ENCODE data around the gene MYL3.

The MYL3 gene

GRCh38 chr3:46849686-46850467, 13.4 kb downstream of the MYL3 start:
- peak; percentile 26 for DNase-seq

DNA sequence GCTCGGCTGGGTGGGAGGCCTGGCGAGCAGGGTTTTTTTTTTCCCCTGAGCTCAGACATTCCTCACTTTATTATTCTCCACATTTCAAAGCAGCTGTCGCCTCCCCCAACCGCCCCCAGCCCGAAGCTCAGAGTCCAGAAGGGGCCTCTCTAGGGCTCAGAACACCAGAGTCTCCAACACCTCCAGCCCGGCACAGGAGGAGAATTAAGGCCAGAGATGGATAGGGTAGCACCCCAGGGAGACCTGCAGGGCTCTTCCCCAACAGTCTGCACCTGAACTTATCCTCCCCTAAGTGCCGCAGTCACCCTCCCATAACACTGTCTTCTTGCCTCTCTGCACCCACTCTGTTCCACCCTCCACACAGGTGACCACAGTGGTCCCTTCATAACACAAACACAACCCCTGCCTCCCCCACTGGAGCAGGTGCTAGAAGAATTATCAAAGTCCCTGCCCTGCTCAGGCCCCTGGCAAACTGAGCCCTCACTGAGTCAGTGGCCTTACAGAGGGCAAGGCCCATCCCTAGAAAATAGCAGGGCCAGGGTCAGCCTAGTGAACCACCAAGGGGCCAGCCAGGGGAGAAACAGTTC, 14.1 kb downstream of the MYL3 start:
- peak; percentile 39 for DNase-seq

- peak; percentile 39 for DNase-seq
Observed at GRCh38 chr3:46848271-46849044, 14.8 kb downstream of the MYL3 start.

- no peak for DNase-seq
Observed at GRCh38 chr3:46847744-46848143, 15.5 kb downstream of the MYL3 start.

GRCh38 chr3:46846624-46847542, 16.4 kb downstream of the MYL3 start:
- DNase-seq: peak; percentile 18

DNA sequence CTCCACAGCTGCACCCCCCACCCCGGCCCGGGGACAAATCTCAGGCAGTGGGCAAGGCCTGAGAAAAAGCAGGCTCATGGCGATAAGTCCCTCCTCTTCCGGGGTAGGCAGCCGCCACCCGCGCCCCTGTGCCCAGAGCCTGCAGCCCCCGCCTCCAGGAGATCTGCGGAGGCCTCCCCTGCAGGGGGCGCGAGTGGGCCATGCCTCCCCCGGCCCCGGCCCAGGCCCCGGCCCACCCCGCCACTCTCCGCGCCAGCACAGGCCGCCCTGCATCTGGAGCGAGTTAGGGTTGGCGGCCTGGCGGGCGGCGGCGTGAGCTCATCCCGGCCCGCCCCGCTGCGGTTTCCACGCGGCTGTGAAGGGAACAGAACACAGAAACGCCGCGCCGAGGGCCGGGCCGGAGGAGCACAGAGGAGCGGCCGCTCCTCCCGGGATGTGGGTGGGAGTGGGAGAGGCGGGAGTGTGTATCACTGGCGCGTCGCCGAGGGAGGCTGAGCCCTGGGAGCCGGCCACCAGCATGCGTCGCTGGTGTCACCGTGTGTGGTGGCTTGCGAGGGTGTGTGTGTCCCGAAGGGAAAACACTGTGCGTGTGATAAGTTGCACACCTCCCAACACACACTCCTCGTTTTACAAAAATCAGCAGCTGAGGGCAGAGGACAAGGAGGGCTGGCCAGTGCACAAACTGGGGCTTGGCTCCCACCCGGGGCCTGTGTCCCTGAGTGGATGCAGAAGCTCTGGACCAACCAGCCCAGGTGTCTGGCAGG, 17.2 kb downstream of the MYL3 start:
- peak; percentile 90 for DNase-seq

- DNase-seq: peak; percentile 92
Observed at GRCh38 chr3:46845397-46845859, 17.8 kb downstream of the MYL3 start.

DNA sequence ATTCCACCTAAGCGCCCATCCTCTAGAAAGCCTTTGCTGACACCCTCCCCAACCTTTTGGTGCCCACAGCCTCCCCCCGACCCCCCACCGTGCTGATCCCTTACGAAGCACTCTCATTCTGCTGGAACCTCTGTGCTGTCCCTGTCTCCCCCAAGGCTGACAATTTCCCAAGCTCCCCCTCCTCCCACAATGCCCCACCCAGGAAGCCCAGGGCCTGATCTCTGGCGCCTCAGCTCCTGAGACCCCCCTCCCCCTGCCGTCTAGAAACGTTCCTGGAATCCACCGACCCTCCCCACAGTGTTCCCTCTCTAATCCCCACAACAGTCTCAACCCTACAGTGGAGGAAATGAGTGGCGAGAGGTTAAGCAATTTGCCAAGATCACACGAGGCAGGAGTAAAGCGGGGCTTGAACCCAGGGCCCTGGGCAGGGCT, 18.3 kb downstream of the MYL3 start:
- no peak for DNase-seq

DNA sequence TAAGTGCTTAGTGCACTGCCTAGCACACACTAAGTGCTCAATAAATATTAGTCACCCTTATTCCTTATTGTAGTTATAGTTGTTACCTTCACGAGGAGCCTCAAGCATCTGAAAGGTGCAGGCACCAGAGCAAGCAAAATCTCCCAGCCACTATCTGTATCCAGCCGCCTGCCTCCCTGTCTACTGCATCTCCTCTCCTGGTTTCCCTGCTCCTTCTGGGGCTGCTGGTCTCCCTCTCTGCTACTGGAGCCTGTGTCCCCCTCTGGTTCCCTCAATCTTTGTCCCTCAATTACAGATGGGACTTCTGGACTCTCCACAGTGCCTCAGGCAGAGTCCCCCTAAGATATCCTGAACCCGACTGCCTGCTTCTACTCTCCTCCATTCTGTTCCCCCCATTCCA, 18.8 kb downstream of the MYL3 start:
- no peak for DNase-seq

- DNase-seq: no peak
Observed at GRCh38 chr3:46843508-46843907, 19.7 kb downstream of the MYL3 start.

DNA sequence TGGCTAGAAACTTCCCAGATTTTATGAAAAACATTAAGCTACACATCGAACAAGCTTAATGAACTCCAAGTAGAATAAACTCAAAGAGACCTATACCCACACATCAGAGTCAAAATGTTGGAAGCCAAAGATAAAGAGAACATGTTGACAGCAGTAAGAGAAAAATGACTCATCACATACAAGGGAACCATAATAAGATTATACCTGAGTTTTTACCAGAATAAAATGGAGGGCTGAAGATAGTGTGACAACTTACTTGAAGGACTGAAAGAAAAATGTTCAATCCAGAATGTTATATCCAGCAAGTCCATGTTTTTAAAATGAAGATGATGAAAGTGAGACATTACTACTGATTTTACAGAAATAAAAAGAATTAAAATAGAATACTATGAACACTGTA, 22.8 kb downstream of the MYL3 start:
- DNase-seq: no peak

DNA sequence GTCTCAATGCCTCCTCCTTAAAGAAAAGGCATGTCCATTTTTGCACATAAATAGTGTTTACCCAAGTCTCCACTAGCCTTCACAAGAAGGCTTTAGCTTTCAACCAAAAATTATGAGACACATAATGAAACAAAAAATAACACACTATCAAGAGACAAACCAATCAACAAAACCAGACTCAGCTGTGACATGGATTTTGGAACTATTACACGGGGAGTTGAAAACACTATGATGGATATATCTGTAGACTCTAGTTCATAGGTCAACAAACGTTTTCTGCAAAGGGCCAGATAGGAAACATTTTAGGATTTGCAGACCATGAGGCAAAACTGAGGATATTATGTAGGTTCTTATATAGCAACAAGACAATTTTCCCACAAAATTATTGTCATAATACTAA, 24.9 kb downstream of the MYL3 start:
- no peak for DNase-seq

DNA sequence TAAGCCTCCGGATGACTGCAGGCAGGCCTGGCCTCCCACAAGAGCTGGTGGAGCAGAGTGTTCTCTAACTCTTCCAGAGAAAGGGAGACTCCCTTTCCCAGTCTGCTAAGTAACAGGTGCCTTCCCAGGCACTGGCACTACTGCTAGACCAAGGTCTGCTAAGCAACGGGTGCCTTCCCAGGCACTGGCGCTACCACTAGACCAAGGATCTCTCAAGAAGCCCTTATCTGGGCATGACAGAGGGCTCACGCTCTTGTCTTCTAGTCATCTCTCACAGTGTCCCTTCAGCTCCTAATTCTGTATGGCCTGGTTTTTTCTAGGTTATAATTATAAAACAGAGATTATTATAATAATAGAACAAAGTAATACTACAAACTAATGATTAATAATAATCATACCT, 27.8 kb downstream of the MYL3 start:
- DNase-seq: no peak

DNA sequence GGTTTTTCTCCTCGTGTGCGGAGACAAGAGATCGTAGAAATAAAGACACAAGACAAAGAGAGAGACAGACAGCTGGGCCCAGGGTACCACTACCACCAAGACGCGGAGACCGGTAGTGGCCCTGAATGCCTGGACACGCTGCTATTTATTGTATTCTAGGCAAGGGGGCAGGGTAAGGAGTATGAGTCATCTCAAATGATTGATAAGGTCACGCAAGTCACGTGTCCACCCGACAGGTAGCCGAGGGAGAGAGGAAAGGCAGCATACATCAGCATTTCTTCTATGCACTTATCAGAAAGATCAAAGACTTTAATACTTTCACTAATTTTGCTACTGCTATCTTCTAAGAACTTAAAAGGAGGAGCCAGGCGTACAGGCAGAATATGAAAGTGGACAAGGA, 28.2 kb downstream of the MYL3 start:
- DNase-seq: no peak

DNA sequence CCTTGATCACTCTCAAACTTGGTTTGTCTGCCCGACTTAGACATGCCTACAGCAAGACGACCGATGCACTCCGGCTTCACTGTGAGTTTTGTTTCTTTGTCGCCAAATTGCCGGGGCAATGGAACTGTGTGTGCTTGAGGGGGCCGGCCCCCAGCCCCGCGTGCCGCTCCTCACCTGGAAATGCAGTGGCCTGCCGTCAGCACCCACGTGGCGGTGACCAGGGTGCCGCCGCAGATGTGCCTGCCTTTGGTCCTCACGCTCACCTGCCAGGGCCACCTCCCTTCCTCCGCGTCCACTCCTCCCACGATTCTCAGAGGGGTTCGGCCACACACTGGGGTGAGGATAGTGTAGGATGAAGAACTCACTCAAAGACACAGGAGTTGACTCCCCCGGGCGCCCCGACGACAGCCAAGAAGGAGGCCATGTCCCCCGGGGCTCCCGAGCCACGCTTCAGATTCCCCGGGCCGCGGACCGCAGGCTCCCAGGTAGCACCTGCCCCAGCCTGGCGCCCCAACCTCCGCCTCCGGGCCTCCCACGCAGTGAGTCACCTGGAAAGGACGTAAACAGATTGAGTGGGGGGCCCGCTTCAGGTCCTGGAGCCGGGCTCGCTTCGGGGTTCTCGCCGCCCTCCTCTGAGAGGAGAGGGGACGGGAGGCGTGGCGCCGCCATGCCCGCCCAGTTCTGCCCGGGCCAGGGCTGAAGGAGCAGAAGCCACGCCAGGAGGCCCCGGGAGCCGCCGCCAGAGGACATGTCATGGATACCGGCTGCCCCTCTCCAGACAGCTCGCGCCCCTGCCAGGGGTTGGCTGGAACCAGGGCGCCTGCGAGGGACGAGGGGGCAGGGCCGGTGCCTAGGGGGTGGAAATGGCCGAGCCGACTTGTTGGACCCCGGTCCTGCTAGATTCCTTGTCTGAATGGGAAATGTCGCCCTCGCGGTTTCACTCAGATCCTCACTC, 29.6 kb downstream of the MYL3 start:
- DNase-seq: no peak

DNA sequence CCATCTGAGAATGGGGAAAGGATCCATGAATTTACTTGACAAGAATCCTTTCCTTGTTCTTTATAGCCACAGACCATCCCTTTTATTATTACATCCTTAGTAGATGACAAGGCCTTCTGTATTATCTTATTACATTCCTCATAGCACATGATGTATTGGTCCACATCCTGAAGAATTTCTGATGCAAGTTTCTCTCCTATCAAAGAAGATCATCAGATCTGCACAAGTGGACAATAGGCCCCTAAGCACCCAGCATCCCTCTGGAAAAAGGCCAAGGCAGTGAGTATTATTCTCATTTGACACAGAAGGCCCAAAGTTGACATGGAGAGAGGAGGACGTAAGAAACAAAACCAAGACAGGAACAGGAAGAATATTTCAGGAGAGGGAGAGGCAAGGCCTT, 31.4 kb downstream of the MYL3 start:
- no peak for DNase-seq

DNA sequence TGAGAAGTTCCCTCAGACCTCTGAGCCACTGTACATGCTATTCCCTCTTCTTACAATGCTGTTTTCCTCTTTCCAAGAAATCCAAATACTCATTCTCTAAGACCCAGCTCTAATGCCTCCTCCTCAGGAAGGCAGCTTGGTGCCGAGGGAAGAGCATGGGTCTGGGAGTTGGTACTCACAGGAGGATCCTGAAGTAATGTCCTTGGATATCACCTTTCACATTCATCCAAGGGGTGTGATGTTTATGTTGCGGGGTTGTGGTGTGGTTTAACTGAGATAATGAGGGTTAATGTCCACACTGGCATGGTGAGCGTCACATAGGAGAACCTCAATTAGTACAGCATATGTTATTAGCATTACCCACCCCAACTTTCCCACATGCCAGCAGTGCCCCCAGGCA, 31.9 kb downstream of the MYL3 start:
- DNase-seq: no peak

DNA sequence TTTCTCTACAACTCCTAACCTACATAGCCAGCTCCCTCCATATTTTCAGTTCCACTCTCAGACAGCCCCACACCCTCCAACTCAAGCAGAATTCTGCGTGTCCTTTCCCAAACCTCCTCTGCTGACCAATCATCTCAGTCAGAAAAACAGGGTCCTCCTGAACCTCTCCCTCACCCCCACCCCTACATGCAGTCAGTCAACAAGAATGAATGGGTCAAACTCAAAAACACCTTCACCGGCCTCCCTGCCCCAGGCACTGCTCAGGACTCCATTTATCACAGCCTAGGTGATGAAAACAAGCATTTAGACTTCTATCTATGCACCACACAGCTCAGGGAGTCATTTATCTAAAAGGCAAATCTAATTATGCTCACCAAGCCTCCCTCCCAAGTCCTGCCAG, 32.4 kb downstream of the MYL3 start:
- no peak for DNase-seq

GRCh38 chr3:46829699-46830208, 33.5 kb downstream of the MYL3 start:
- no peak for DNase-seq

GRCh38 chr3:46825450-46825849, 37.8 kb downstream of the MYL3 start:
- DNase-seq: no peak
